Measurements from ENCODE around the gene IFNAR1.

Gene IFNAR1

DNA sequence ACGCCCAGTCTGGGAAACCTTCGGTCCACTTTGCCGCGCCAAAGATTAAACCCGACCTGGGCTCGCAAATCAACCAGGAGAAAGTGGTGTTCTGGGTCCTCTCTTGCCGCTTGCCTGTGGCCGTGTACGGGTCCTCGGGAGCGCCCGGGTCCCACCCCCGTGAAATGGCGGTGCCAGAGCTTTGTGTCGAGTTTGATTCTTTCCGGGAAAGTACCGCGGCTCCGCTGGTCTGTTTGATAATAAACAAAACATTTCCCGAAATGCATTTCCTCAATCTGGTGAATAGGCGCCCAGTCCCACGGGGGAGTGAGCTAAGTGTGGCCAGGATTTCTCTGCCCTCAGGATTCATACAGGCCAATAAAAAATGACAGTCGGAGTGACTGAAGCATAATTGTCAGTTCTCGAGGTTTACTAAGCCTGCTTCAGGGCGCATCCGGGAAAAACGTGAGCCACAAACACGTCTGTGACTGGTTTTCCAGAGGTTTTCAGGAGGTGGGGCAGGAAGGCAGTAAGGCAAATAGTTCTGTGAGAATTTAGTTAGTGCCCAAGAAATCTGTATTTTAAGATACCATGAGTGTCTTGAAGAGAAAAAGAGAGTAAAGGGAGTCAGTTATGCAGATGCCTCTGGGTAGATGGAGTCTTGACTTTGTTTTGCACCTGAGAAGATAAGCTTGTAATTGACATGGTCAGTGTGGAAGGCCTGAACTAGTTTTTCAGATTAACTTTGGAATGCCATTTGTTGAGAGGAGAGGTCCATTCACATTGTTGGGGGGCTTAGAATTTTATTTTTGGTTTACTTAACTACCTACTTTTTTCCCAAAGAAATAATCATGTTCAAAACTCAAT is 675 bp downstream of the IFNAR1 start:
- H3K9ac ChIP-seq (ENCODE audit: low read depth, low read length), result peak overlapping the region; percentile 72
- peaks cover 1% of the 10 kb centered on the region; the same call in 1 of the 2 replicates for H3K36me3 ChIP-seq (ENCODE audit: control insufficient read depth, insufficient read depth, low read length)
- no peaks in the 10 kb centered on the region; the same call in 1 of the 2 replicates for H3K9me3 ChIP-seq (ENCODE audit: control insufficient read depth, insufficient read depth, low read length)
- H3K27ac ChIP-seq (ENCODE audit: low read depth, low read length), result peak overlapping the region; percentile 57
- H3K4me1 ChIP-seq (ENCODE audit: control insufficient read depth, insufficient read depth, low read length), result 0 out of 2 replicates have a peak, but pooled peaks cover 4% of the 10 kb centered on the region
- H3K27me3 ChIP-seq (ENCODE audit: control insufficient read depth, insufficient read depth, low read length), result no peaks in the 10 kb centered on the region
- H3K4me3 ChIP-seq (ENCODE audit: low read depth, low read length), result peak overlapping the region; percentile 75

DNA sequence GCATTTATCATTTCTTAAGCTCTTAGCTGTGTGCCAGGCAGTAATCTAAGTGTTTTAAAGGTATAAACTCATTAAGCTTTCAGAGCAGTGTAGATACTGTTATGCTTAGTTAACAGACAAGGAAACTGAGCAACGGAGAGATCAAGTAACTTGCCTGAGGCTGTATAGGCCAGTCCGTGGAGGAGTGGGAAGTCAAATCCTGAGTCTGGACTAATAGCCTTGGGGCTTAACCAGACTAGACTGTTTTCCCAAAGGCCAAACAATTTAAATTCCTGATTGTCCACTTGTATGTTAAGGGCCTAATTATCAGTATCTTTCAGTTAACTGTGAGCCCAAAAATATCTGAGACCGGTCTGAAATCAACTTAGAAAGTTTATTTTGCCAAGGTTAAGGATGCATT is 2.6 kb downstream of the IFNAR1 start:
- Histone ChIP-seq H3K4me1 (ENCODE audit: control insufficient read depth, insufficient read depth, low read length) (0 out of 2 replicates have a peak, but pooled peaks cover 4% of the 10 kb centered on the region), H3K27ac (ENCODE audit: low read depth, low read length) (no peak overlapping the region), H3K9ac (ENCODE audit: low read depth, low read length) (no peak overlapping the region), H3K4me3 (ENCODE audit: low read depth, low read length) (no peak overlapping the region), H3K27me3 (ENCODE audit: control insufficient read depth, insufficient read depth, low read length) (no peaks in the 10 kb centered on the region), H3K9me3 (ENCODE audit: control insufficient read depth, insufficient read depth, low read length) (no peaks in the 10 kb centered on the region), H3K36me3 (ENCODE audit: control insufficient read depth, insufficient read depth, low read length) (peaks cover 7% of the 10 kb centered on the region; the same call in 1 of the 2 replicates)

DNA sequence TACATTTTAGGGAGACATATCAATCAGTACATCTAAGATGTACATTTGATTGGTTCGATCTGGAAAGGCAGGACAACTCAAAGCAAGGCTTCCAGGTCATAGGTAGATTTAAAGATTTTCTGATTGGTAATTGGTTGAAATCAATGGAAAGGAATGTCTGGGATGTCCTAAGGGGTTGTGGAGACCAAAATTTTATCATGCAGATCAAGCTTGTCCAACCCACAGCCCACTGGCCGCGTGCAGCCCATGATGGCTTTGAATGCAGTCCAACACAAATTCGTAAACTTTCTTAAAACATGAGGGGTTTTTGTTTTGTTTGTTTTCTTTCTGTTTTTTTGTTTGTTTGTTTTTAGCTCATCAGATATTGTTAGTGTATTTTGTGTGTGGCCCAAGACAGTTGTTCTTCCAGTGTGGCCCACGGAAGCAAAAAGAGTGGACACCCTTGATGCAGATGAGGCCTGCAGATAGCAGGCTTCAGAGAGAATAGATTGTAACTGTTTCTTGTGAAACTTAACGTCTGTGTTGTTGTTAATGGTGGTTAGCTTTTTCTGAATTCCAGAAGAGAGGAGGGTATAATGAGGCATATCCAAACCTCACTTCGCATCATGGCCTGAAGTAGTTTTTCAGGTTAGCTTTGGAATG is 3.1 kb downstream of the IFNAR1 start:
- H3K9me3 ChIP-seq (ENCODE audit: control insufficient read depth, insufficient read depth, low read length), result peaks cover under 1% of the 10 kb centered on the region; the same call in 1 of the 2 replicates
- peaks cover 7% of the 10 kb centered on the region; the same call in 1 of the 2 replicates for H3K36me3 ChIP-seq (ENCODE audit: control insufficient read depth, insufficient read depth, low read length)
- no peaks in the 10 kb centered on the region for H3K27me3 ChIP-seq (ENCODE audit: control insufficient read depth, insufficient read depth, low read length)
- H3K27ac ChIP-seq (ENCODE audit: low read depth, low read length), result no peak overlapping the region
- no peak overlapping the region for H3K4me3 ChIP-seq (ENCODE audit: low read depth, low read length)
- H3K9ac ChIP-seq (ENCODE audit: low read depth, low read length), result no peak overlapping the region
- H3K4me1 ChIP-seq (ENCODE audit: control insufficient read depth, insufficient read depth, low read length), result 0 out of 2 replicates have a peak, but pooled peaks cover 4% of the 10 kb centered on the region

DNA sequence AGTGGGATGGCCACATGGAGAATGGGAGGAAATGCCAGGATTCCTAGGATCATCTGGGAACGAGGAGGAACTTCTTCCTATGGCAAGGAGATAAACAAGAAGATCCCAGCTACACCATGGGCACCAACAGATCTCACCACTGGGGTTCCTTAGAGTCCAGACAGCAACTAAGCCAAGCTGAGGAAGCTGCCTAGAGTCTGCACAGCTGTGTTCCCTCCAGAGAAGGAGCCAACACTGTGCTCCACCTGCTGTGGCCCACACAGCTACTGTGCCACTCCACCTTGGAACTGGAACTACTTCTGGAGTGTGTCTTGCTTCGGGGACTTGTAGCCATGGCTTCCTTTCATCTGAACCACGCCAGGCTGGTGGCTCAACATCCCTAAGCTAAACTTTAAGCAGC is 6.0 kb downstream of the IFNAR1 start:
- Histone ChIP-seq H3K4me3 (ENCODE audit: low read depth, low read length) (no peak overlapping the region), H3K27ac (ENCODE audit: low read depth, low read length) (no peak overlapping the region), H3K36me3 (ENCODE audit: control insufficient read depth, insufficient read depth, low read length) (peaks cover 7% of the 10 kb centered on the region; the same call in 1 of the 2 replicates), H3K27me3 (ENCODE audit: control insufficient read depth, insufficient read depth, low read length) (no peaks in the 10 kb centered on the region), H3K9ac (ENCODE audit: low read depth, low read length) (no peak overlapping the region), H3K4me1 (ENCODE audit: control insufficient read depth, insufficient read depth, low read length) (0 out of 2 replicates have a peak, but pooled peaks cover 3% of the 10 kb centered on the region), H3K9me3 (ENCODE audit: control insufficient read depth, insufficient read depth, low read length) (peaks cover 3% of the 10 kb centered on the region; the same call in 1 of the 2 replicates)

DNA sequence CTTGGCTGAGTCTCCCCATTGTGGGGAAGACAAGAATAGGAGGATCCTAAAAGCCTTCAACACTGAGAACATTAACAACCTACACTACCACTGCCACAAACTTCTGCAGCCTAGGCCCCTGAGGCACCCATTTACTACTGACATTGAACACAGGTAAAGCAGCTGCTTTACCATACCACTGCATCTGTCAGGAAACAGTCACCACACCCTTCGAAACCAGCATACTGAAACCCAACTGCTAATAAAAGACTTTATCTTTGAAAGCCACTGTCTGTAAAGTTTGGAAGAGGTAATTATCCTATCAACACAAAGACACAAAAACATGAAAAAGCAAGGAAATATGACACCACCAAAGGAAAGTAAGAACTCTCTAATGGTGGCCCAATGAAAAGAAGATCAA is 7.4 kb downstream of the IFNAR1 start:
- peaks cover 3% of the 10 kb centered on the region; the same call in 1 of the 2 replicates for H3K9me3 ChIP-seq (ENCODE audit: control insufficient read depth, insufficient read depth, low read length)
- H3K27ac ChIP-seq (ENCODE audit: low read depth, low read length), result no peak overlapping the region
- peaks cover 11% of the 10 kb centered on the region for H3K36me3 ChIP-seq (ENCODE audit: control insufficient read depth, insufficient read depth, low read length)
- H3K27me3 ChIP-seq (ENCODE audit: control insufficient read depth, insufficient read depth, low read length), result no peaks in the 10 kb centered on the region
- no peak overlapping the region for H3K4me3 ChIP-seq (ENCODE audit: low read depth, low read length)
- no peaks in the 10 kb centered on the region for H3K4me1 ChIP-seq (ENCODE audit: control insufficient read depth, insufficient read depth, low read length)
- no peak overlapping the region for H3K9ac ChIP-seq (ENCODE audit: low read depth, low read length)

DNA sequence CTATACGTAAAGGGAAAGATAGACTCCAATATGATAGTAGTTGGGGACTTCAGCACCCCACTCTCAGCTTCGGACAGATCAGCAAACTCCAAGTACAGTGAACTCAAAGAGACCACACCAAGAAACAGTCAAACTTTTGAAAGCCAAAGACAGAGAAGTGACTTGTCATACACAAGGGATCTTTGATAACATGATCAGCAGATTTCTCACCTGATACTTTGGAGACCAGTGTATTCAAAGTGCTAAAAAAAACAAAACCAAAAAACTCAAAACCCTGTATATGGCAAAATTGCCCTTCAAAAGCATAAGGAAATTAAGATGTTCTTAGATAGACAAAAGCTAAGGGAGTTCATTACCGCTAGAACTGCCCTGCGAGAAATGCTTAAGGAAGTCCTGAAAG is 9.4 kb downstream of the IFNAR1 start:
- Histone ChIP-seq H3K27me3 (ENCODE audit: control insufficient read depth, insufficient read depth, low read length) (no peaks in the 10 kb centered on the region), H3K4me1 (ENCODE audit: control insufficient read depth, insufficient read depth, low read length) (no peaks in the 10 kb centered on the region), H3K27ac (ENCODE audit: low read depth, low read length) (no peak overlapping the region), H3K36me3 (ENCODE audit: control insufficient read depth, insufficient read depth, low read length) (peaks cover 20% of the 10 kb centered on the region), H3K4me3 (ENCODE audit: low read depth, low read length) (no peak overlapping the region), H3K9me3 (ENCODE audit: control insufficient read depth, insufficient read depth, low read length) (peaks cover 3% of the 10 kb centered on the region; the same call in 1 of the 2 replicates), H3K9ac (ENCODE audit: low read depth, low read length) (no peak overlapping the region)

DNA sequence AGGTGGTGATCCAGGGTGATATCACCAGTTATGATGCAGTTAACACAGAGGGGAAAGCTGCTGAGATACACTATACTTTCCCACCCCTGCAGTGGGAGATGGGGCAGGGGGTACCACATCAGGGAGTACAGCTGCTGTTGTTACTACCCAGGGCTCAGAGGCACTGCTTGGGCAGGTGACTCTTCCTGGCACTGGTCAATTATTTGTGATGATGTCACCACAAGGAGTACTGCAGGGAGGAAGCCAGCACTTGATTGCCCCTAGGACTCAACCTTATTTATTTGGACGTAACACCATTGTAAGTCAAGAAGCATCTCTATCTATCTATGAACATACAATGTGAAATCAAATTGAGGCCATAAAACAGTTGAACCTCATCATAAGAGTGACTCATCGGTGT is 10.1 kb downstream of the IFNAR1 start:
- Histone ChIP-seq H3K9ac (ENCODE audit: low read depth, low read length) (no peak overlapping the region), H3K9me3 (ENCODE audit: control insufficient read depth, insufficient read depth, low read length) (peaks cover 3% of the 10 kb centered on the region; the same call in 1 of the 2 replicates), H3K4me1 (ENCODE audit: control insufficient read depth, insufficient read depth, low read length) (no peaks in the 10 kb centered on the region), H3K4me3 (ENCODE audit: low read depth, low read length) (no peak overlapping the region), H3K27me3 (ENCODE audit: control insufficient read depth, insufficient read depth, low read length) (no peaks in the 10 kb centered on the region), H3K36me3 (ENCODE audit: control insufficient read depth, insufficient read depth, low read length) (peaks cover 20% of the 10 kb centered on the region), H3K27ac (ENCODE audit: low read depth, low read length) (no peak overlapping the region)

DNA sequence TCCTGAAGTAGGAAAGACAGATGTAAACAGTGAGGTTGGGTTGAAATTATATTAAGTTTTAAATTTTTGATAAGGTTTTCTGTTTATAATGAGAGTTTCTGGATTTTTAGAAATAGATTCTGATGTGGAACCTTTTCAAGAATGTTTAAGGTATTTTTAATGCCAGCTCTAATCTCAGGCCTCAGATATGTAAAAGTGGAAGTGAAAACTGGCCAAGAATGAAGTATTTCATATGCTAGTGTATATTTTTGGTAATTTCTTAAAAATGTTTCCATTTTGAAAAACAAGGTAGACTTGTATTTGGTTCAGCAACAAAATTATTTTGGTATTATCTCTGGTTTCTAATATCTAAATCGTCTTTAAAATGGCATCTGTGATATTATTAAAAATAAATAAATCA is 14.4 kb downstream of the IFNAR1 start:
- Histone ChIP-seq H3K27me3 (ENCODE audit: control insufficient read depth, insufficient read depth, low read length) (no peaks in the 10 kb centered on the region), H3K4me1 (ENCODE audit: control insufficient read depth, insufficient read depth, low read length) (no peaks in the 10 kb centered on the region), H3K27ac (ENCODE audit: low read depth, low read length) (no peak overlapping the region), H3K9ac (ENCODE audit: low read depth, low read length) (no peak overlapping the region), H3K9me3 (ENCODE audit: control insufficient read depth, insufficient read depth, low read length) (no peaks in the 10 kb centered on the region), H3K4me3 (ENCODE audit: low read depth, low read length) (no peak overlapping the region), H3K36me3 (ENCODE audit: control insufficient read depth, insufficient read depth, low read length) (peaks cover 40% of the 10 kb centered on the region)

DNA sequence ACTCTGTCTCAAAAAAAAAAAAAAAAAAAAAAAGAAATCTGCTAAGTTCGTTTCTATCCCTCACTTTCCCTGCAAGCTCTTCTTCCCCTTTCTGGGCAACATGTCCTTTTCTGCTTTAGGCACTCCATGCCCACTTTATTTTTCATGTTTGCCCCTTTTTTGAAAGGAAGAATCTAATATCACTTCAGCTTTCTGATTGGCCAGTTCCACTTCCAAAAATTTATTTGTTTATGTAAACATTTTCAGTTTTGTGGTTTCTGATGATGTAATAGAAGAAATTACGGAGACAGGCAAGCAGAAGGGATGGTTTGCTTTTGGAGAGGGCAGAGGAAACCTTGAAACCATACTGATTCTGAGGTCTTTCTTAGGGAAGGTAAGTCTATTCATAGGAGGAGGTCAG is 15.1 kb downstream of the IFNAR1 start:
- no peaks in the 10 kb centered on the region for H3K4me1 ChIP-seq (ENCODE audit: control insufficient read depth, insufficient read depth, low read length)
- no peak overlapping the region for H3K9ac ChIP-seq (ENCODE audit: low read depth, low read length)
- peaks cover 41% of the 10 kb centered on the region for H3K36me3 ChIP-seq (ENCODE audit: control insufficient read depth, insufficient read depth, low read length)

DNA sequence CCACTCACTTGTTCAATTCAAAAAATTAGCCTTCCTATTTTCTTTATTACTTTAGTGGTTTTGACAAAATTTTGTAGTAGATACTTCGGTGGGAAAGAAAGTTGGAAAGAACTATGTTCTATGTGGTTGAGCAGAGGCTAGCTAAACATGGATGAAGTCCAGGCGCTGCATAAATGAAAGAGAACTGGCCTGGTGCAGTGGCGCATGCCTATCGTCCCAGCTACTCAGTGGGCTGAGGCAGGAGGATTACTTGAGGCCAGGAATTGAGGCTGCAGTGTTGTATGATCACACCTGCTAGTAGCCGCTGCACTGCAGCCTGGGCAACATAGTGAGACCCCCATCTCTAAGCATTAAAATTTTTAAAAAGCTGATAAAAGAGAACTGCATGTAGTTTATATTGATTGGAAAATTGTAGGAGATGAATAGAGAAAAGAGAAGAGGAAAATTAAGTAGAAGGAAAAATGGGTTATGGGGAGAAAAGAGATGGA is 21.0 kb downstream of the IFNAR1 start:
- Histone ChIP-seq H3K36me3 (ENCODE audit: control insufficient read depth, insufficient read depth, low read length) (peaks cover 57% of the 10 kb centered on the region), H3K27ac (ENCODE audit: low read depth, low read length) (no peak overlapping the region), H3K4me1 (ENCODE audit: control insufficient read depth, insufficient read depth, low read length) (no peaks in the 10 kb centered on the region), H3K9ac (ENCODE audit: low read depth, low read length) (no peak overlapping the region), H3K4me3 (ENCODE audit: low read depth, low read length) (no peak overlapping the region), H3K27me3 (ENCODE audit: control insufficient read depth, insufficient read depth, low read length) (no peaks in the 10 kb centered on the region), H3K9me3 (ENCODE audit: control insufficient read depth, insufficient read depth, low read length) (no peaks in the 10 kb centered on the region)

More for the DNA sequence above, 15.1 kb downstream of the IFNAR1 start:
- Histone ChIP-seq H3K4me3 (ENCODE audit: low read depth, low read length) (no peak overlapping the region), H3K9me3 (ENCODE audit: control insufficient read depth, insufficient read depth, low read length) (no peaks in the 10 kb centered on the region), H3K27ac (ENCODE audit: low read depth, low read length) (no peak overlapping the region), H3K27me3 (ENCODE audit: control insufficient read depth, insufficient read depth, low read length) (no peaks in the 10 kb centered on the region)

DNA sequence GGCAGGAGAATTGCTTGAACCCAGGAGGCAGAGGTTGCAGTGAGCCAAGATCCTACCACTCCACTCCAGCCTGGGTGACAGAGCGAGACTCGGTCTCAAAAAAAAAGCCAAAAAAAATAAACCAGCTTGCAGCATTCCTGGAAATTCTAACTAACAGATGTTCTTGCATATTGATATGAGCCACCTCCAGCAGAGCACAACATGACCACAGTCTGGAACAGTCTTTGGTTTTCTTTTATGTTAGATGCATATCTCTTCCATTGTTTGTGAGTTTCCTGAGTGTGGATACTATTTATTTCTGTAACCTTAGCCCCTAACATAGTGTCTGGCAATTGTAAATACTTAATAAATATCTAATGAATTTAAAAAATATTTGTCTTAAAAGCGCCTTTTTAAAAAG is 23.9 kb downstream of the IFNAR1 start:
- H3K4me3 ChIP-seq (ENCODE audit: low read depth, low read length), result no peak overlapping the region
- no peak overlapping the region for H3K27ac ChIP-seq (ENCODE audit: low read depth, low read length)
- H3K9me3 ChIP-seq (ENCODE audit: control insufficient read depth, insufficient read depth, low read length), result no peaks in the 10 kb centered on the region
- H3K36me3 ChIP-seq (ENCODE audit: control insufficient read depth, insufficient read depth, low read length), result peaks cover 48% of the 10 kb centered on the region
- H3K9ac ChIP-seq (ENCODE audit: low read depth, low read length), result no peak overlapping the region
- no peaks in the 10 kb centered on the region for H3K4me1 ChIP-seq (ENCODE audit: control insufficient read depth, insufficient read depth, low read length)
- H3K27me3 ChIP-seq (ENCODE audit: control insufficient read depth, insufficient read depth, low read length), result no peaks in the 10 kb centered on the region

Measured in HUES48 (cell line).